ENCODE measurements around the gene CTAG1B.
"Not testable (repeated sequence)": the region's sequence is repeated elsewhere in the genome, so short reads cannot be mapped to it uniquely, and the experiment has no call there.

Gene CTAG1B

GRCh38 chrX:154582994-154583393, 36.1 kb downstream of the CTAG1B start:
- DNase-seq, result not testable (repeated sequence)

GRCh38 chrX:154575076-154575475, 44.0 kb downstream of the CTAG1B start:
- not testable (repeated sequence) for DNase-seq

GRCh38 chrX:154573061-154573460, 46.0 kb downstream of the CTAG1B start:
- not testable (repeated sequence) for DNase-seq

GRCh38 chrX:154570361-154570760, 48.7 kb downstream of the CTAG1B start:
- DNase-seq, result not testable (repeated sequence)
